DOHH2 (cell line): ENCODE data around the gene ATP8B4.

Experiments used
- H3F3A ChIP-seq: fragments of 200-600 bp; sonication (generic), shearing (Covaris generic); 2 replicates; pipeline ENCODE4 v1.6.0; 2016; ENCODE audit warnings: antibody characterized with exemption, mild to moderate bottlenecking; ENCODE audit not compliant: control insufficient read depth, insufficient read depth
- H3K27ac ChIP-seq: fragments of 200-600 bp; sonication (generic); 2 replicates; pipeline ENCODE4 v1.5.1; 2014; ENCODE audit warnings: low read depth, mild to moderate bottlenecking, low read length, moderate library complexity
- H3K27me3 ChIP-seq: fragments of 200-600 bp; sonication (generic); 2 replicates; pipeline ENCODE4 v1.6.1; 2014; ENCODE audit warnings: mild to moderate bottlenecking, low read length, mixed read lengths; ENCODE audit not compliant: control insufficient read depth
- H3K36me3 ChIP-seq: fragments of 200-600 bp; sonication (generic); 2 replicates; pipeline ENCODE4 v1.6.1; 2014; ENCODE audit warnings: mild to moderate bottlenecking, low read length, moderate library complexity, mixed read lengths; ENCODE audit not compliant: control insufficient read depth
- H3K4me1 ChIP-seq: fragments of 200-600 bp; sonication (generic); 2 replicates; pipeline ENCODE4 v1.6.1; 2014; ENCODE audit warnings: mild to moderate bottlenecking, low read length, mixed read lengths; ENCODE audit not compliant: control insufficient read depth
- H3K4me2 ChIP-seq: fragments of 200-600 bp; sonication (generic); 2 replicates; pipeline ENCODE4 v1.6.0; 2014; ENCODE audit warnings: mild to moderate bottlenecking, low read length, moderate library complexity
- H3K4me3 ChIP-seq: fragments of 200-600 bp; sonication (generic); 2 replicates; pipeline ENCODE4 v1.5.1; 2014; ENCODE audit warnings: mild to moderate bottlenecking, low read length, mixed read lengths
- H3K79me2 ChIP-seq: fragments of 200-600 bp; sonication (generic); 2 replicates; pipeline ENCODE4 v1.6.1; 2014; ENCODE audit warnings: mild to moderate bottlenecking, low read length, mixed read lengths; ENCODE audit not compliant: control insufficient read depth
- H3K9me2 ChIP-seq: fragments of 200-600 bp; sonication (generic); replicated peaks from 2 replicates; pipeline ENCODE4 v1.6.1; 2014; ENCODE audit warnings: mild to moderate bottlenecking, low read length, mixed read lengths; ENCODE audit not compliant: control insufficient read depth
- H3K9me3 ChIP-seq: fragments of 200-600 bp; sonication (generic); 2 replicates; pipeline ENCODE4 v1.6.1; 2014; ENCODE audit warnings: antibody characterized with exemption, low read length, mixed read lengths; ENCODE audit not compliant: control insufficient read depth, insufficient read depth
- H4K20me1 ChIP-seq: fragments of 200-600 bp; sonication (generic); 2 replicates; pipeline ENCODE4 v1.6.0; 2014; ENCODE audit warnings: low read depth, mild to moderate bottlenecking, antibody characterized with exemption, low read length, moderate library complexity; ENCODE audit not compliant: control insufficient read depth, insufficient read depth
- EZH2phosphoT487 ChIP-seq: fragments of 200-600 bp; sonication (generic); IDR thresholded peaks from 2 replicates; pipeline ENCODE4 v1.6.1; 2017; ENCODE audit warnings: borderline replicate concordance, mild to moderate bottlenecking, antibody characterized with exemption, low read length, moderate library complexity, mixed read lengths
- TF ChIP-seq, protein P1 (sequence below): fragments of 200-600 bp; sonication (generic); IDR thresholded peaks from one replicate; pipeline ENCODE4 v1.5.1; 2014; ENCODE audit warnings: antibody characterized with exemption, mild to moderate bottlenecking, low read depth, low read length; ENCODE audit not compliant: poor library complexity, severe bottlenecking

ATP8B4 gene

DNA sequence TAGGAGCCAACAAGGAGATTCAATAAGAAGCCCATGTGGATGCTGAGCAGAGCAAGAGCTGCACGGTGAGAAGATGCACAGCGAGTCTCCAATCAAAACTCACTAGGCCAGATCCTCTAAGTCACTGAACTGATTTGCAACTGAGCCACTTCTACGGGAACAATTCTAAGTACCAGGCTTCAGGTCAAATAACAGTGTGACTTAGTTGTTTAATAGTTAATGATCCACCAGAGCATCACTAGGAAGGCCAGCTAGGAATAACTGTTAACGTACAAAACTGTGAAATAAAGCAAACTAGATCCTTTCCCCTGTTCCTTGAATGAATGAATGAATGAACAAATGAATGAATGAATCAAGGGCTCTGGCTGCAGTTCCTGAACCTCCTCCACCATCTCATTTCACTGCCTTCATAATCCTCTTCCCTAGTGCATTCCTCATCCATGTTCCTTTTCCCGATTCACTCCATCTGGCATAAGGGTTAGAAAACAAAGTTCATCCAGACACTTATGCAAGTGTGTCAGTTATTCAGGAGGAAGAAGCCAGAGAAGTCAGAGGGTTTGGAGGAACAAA, 59.7 kb downstream of the ATP8B4 start:
- Histone ChIP-seq H3K27ac (no peak overlapping the region), H3K27me3 (peaks cover 5% of the 10 kb centered on the region; the same call in 1 of the 2 replicates), H3K4me3 (no peak overlapping the region), H3K36me3 (no peaks in the 10 kb centered on the region), H4K20me1 (no peaks in the 10 kb centered on the region), H3K4me1 (no peaks in the 10 kb centered on the region), H3K9me2 (no peaks in the 10 kb centered on the region), H3K79me2 (no peaks in the 10 kb centered on the region), H3K9me3 (no peaks in the 10 kb centered on the region), H3K4me2 (no peak overlapping the region), H3F3A (no peaks in the 10 kb centered on the region)
- TF ChIP-seq, protein P1, sequence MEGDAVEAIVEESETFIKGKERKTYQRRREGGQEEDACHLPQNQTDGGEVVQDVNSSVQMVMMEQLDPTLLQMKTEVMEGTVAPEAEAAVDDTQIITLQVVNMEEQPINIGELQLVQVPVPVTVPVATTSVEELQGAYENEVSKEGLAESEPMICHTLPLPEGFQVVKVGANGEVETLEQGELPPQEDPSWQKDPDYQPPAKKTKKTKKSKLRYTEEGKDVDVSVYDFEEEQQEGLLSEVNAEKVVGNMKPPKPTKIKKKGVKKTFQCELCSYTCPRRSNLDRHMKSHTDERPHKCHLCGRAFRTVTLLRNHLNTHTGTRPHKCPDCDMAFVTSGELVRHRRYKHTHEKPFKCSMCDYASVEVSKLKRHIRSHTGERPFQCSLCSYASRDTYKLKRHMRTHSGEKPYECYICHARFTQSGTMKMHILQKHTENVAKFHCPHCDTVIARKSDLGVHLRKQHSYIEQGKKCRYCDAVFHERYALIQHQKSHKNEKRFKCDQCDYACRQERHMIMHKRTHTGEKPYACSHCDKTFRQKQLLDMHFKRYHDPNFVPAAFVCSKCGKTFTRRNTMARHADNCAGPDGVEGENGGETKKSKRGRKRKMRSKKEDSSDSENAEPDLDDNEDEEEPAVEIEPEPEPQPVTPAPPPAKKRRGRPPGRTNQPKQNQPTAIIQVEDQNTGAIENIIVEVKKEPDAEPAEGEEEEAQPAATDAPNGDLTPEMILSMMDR: no peak
- TF ChIP-seq EZH2phosphoT487: no peak

DNA sequence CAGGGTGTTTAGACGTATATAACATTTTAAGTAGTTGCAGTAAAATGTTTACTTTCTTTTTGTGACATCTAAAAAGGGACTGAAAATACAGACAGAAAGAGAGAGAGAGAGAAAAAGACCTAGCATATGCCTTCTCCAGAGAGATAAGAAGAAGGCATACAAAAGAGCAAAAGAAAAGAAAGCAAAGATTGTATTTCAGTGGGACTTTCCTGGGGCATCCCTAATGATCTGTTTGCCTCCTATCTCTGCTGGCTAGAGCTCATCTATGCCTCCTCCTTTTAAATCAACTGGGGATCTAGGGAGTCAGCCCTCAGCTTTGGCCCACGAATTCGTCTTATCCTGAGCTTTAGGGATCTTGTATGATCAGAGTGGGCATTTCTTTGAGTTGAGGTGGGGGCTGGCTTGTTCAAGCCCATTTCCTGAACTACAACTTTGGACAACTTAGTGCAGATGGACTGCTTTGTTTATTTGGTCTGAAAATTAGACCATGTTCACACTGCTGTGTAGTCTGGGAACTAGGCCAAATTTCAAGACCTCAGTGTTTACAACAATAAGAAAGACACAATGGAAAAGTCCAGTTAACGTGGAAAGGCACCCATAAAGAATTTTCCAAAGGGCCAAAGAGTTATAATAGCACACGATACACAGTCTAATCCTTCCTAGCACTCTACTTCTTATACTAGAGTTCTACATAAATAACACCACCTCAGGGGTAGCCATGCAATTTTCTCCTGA, 61.0 kb downstream of the ATP8B4 start:
- H3K9me3 ChIP-seq: no peaks in the 10 kb centered on the region
- TF ChIP-seq, protein P1: no peak
- no peak for TF ChIP-seq EZH2phosphoT487
- H3K4me1 ChIP-seq: no peaks in the 10 kb centered on the region
- no peaks in the 10 kb centered on the region for H3F3A ChIP-seq
- no peak overlapping the region for H3K4me2 ChIP-seq
- H3K27ac ChIP-seq: no peak overlapping the region
- no peaks in the 10 kb centered on the region for H4K20me1 ChIP-seq
- no peaks in the 10 kb centered on the region for H3K27me3 ChIP-seq
- H3K36me3 ChIP-seq: no peaks in the 10 kb centered on the region
- H3K4me3 ChIP-seq: no peak overlapping the region
- no peaks in the 10 kb centered on the region for H3K79me2 ChIP-seq
- no peaks in the 10 kb centered on the region for H3K9me2 ChIP-seq

DNA sequence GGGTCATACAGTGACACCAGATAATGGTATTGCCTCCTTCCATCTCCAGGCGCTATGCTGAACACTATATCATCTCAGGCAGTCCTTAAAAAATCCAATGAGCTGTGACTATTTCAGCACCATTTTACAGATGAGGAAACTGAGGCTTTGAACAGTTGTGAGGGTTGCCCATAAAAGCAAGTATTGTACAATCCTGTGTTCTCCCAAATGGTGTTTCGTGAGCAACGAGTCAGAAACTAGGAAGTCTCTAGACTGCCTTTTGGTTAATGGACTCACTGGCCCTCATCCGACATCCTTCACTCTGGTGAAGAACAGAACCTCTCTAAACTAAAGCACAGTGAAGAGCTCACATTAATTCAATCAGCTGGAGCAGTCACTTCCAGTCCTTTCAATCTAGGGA, 61.8 kb downstream of the ATP8B4 start:
- Histone ChIP-seq H3K36me3 (no peaks in the 10 kb centered on the region), H4K20me1 (no peaks in the 10 kb centered on the region), H3K9me2 (no peaks in the 10 kb centered on the region), H3K9me3 (no peaks in the 10 kb centered on the region), H3K27ac (no peak overlapping the region), H3F3A (no peaks in the 10 kb centered on the region), H3K4me3 (no peak overlapping the region), H3K27me3 (no peaks in the 10 kb centered on the region), H3K4me1 (no peaks in the 10 kb centered on the region), H3K79me2 (no peaks in the 10 kb centered on the region), H3K4me2 (no peak overlapping the region)
- TF ChIP-seq, protein P1: no peak
- TF ChIP-seq EZH2phosphoT487: no peak
